Testis (tissue), 3 donors: Measurements from ENCODE around the gene FBN1. TPM values are rescaled to one million over a fixed set of nuclear protein-coding genes. Genes with fewer than 3 reads are reported as not detected.

Experiments
- DNase-seq: peaks from one replicate; pipeline ENCODE4 v3.0.0-alpha.2; 2019
- H3K27ac ChIP-seq, 2 donors: fragments of 200-600 bp; sonication (generic); one replicate each; pipeline ENCODE4 v1.5.1; 2019
- H3K27me3 ChIP-seq: fragments of 200-600 bp; sonication (generic); one replicate; pipeline ENCODE4 v1.5.1; 2019
- H3K36me3 ChIP-seq: fragments of 200-600 bp; sonication (generic); one replicate; pipeline ENCODE4 v1.5.1; 2017; ENCODE audit warnings: low read depth; ENCODE audit errors: missing control alignments
- H3K4me1 ChIP-seq: fragments of 200-600 bp; sonication (generic); one replicate; pipeline ENCODE4 v1.5.1; 2019
- H3K4me3 ChIP-seq, 2 donors: fragments of 200-600 bp; sonication (generic); one replicate each; pipeline ENCODE4 v1.5.1; 2017 to 2019
- H3K9me3 ChIP-seq: fragments of 200-600 bp; sonication (generic); one replicate; pipeline ENCODE4 v1.5.1; 2017
- POLR2A ChIP-seq: fragments of 450-650 bp; IDR thresholded peaks from one replicate; pipeline ENCODE4 v1.6.1; 2017; ENCODE audit warnings: antibody characterized with exemption, mild to moderate bottlenecking, moderate library complexity
- WGBS, 2 donors: methylation state at CpG; one replicate each; pipeline ENCODE4 v1.1.5; 2018; 5-methylcytosine and 5-hydroxymethylcytosine counted together
- intact Hi-C: fragments of 100-400 bp; cut with DNase I; formaldehyde crosslinking; loops from one replicate; pipeline ENCODE4 v1.15.1; 2023; ENCODE audit warnings: low total_unique reads
- polyA plus RNA-seq: library from polyadenylated mRNA; stranded (reverse); fragments of 350-450 nt; fragmentation: Illumina TruSeq; extraction: RNeasy Lipid Tissue Mini Kit (QIAGEN cat#74804); gene quantifications from one replicate; pipeline ENCODE4 v1.2.3, GENCODE V29; 2014; ENCODE audit warnings: low read depth, low replicate concordance; ENCODE audit not compliant: insufficient read depth
- total RNA-seq, 2 donors: library from RNA; depleted of rRNA; stranded (reverse); fragments of >200 nt; gene quantifications; one replicate each; pipeline ENCODE4 v1.2.3, GENCODE V29; 2016
- TF ChIP-seq, protein P1 (sequence below), 3 experiments: fragments of 450-650 bp in 2 of 3; fragments of 200-600 bp in 1 of 3; sonication (generic) in 1 of 3; IDR thresholded peaks; one replicate each; pipeline ENCODE4 v1.5.1; 2016 to 2019; ENCODE audit warnings: antibody characterized with exemption in 3 of 3, mild to moderate bottlenecking in 2 of 3, moderate library complexity in 1 of 3

Gene FBN1
- total and polyA plus RNA-seq, 3 donors from 2014 or later, result 48.5 to 77.1 (median 68.7) TPM

GRCh38 chr15:48426044-48426443 is 219.5 kb downstream of the FBN1 start:
- H3K9me3 ChIP-seq, result no peaks in the 10 kb centered on the region
- intact Hi-C loops, result no loop called here
- no peaks in the 10 kb centered on the region for H3K4me1 ChIP-seq
- DNase-seq, result no peak
- no peak overlapping the region for H3K4me3 ChIP-seq
- H3K36me3 ChIP-seq, result no peaks in the 10 kb centered on the region
- no peaks in the 10 kb centered on the region for H3K27me3 ChIP-seq
- H3K27ac ChIP-seq, result no peak overlapping the region
- TF ChIP-seq POLR2A, result no peak
- TF ChIP-seq, protein P1, sequence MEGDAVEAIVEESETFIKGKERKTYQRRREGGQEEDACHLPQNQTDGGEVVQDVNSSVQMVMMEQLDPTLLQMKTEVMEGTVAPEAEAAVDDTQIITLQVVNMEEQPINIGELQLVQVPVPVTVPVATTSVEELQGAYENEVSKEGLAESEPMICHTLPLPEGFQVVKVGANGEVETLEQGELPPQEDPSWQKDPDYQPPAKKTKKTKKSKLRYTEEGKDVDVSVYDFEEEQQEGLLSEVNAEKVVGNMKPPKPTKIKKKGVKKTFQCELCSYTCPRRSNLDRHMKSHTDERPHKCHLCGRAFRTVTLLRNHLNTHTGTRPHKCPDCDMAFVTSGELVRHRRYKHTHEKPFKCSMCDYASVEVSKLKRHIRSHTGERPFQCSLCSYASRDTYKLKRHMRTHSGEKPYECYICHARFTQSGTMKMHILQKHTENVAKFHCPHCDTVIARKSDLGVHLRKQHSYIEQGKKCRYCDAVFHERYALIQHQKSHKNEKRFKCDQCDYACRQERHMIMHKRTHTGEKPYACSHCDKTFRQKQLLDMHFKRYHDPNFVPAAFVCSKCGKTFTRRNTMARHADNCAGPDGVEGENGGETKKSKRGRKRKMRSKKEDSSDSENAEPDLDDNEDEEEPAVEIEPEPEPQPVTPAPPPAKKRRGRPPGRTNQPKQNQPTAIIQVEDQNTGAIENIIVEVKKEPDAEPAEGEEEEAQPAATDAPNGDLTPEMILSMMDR (IDR thresholded peaks at IDR 0.05), result no peak

DNA sequence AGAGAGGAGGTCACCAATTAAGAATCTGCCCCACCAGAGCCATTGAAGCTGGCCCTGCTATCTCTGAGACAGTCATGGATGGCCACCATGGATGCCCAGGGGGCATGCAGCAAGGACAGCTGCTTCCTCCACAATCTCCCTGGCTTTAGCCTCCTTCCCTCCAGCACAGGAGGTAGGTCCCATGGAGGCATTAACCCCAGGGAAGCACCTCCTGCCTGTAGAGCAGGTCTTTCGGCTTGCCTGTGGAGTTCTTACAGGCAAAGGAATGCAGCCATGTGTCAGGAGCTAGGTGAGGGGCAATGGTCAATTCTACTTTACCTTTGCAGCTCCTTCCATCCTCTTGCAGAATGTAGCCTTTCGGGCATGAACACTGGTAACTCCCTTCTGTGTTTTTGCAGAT is 220.5 kb downstream of the FBN1 start:
- intact Hi-C loops, result no loop called here
- DNase-seq, result no peak
- Histone ChIP-seq H3K27ac (no peak overlapping the region), H3K9me3 (no peaks in the 10 kb centered on the region), H3K36me3 (no peaks in the 10 kb centered on the region), H3K4me3 (no peak overlapping the region), H3K27me3 (no peaks in the 10 kb centered on the region), H3K4me1 (no peaks in the 10 kb centered on the region)
- TF ChIP-seq POLR2A, result no peak
- TF ChIP-seq, protein P1 (IDR thresholded peaks at IDR 0.05), result no peak
- WGBS, 2 donors, result 95 to 100% methylated on average over 2 of the region's 2 CpGs

- H3K27ac ChIP-seq, result no peak overlapping the region
- no peak for TF ChIP-seq POLR2A
- TF ChIP-seq, protein P1 (IDR thresholded peaks at IDR 0.05), result no peak
- 82 to 88% methylated on average over 2 of the region's 2 CpGs for WGBS, 2 donors
- no peak for DNase-seq
- no peaks in the 10 kb centered on the region for H3K9me3 ChIP-seq
- peaks cover 2% of the 10 kb centered on the region for H3K4me1 ChIP-seq
- no peak overlapping the region for H3K4me3 ChIP-seq
- H3K36me3 ChIP-seq, result no peaks in the 10 kb centered on the region
- no peaks in the 10 kb centered on the region for H3K27me3 ChIP-seq
- intact Hi-C loops, result no loop called here
These were observed 221.5 kb downstream of the FBN1 start for GRCh38 chr15:48423896-48424475.

DNA sequence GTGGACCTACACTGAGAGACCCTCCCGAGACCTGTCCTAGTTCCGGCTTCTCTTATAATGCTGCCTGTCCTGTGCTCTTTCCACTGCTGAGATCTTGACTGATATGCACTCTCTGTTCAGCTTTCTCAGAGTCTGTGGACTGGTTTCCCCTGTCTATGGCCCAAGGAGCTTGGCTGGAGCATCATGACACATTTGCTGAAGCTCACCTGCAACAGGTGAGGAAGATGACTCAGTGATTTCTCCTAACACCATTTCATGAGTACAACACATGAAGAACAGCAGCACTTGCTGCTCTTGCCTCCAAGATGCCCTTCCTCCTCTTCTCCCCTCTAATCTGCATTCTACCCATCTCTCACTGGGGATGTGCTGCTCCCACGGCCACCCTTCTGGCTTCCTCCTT is 222.2 kb downstream of the FBN1 start:
- intact Hi-C loops, result no loop called here
- Histone ChIP-seq H3K9me3 (no peaks in the 10 kb centered on the region), H3K36me3 (no peaks in the 10 kb centered on the region), H3K4me1 (peaks cover 5% of the 10 kb centered on the region), H3K4me3 (no peak overlapping the region), H3K27me3 (no peaks in the 10 kb centered on the region), H3K27ac (no peak overlapping the region)
- WGBS, 2 donors, result 88 to 92% methylated on average over 3 of the region's 3 CpGs
- DNase-seq, result no peak
- TF ChIP-seq POLR2A, result no peak
- TF ChIP-seq, protein P1 (IDR thresholded peaks at IDR 0.05), result no peak

- no peak for DNase-seq
- TF ChIP-seq, protein P1 (IDR thresholded peaks at IDR 0.05), result no peak
- TF ChIP-seq POLR2A, result no peak
- H3K4me1 ChIP-seq, result peaks cover 11% of the 10 kb centered on the region
- no peak overlapping the region for H3K4me3 ChIP-seq
- 80 to 85% methylated on average over 2 of the region's 3 CpGs for WGBS, 2 donors
- H3K27ac ChIP-seq, result peak overlapping the region in 1 of 2 donors; percentile 15
- intact Hi-C loops, result no loop called here
- H3K27me3 ChIP-seq, result no peaks in the 10 kb centered on the region
- H3K36me3 ChIP-seq, result no peaks in the 10 kb centered on the region
- H3K9me3 ChIP-seq, result no peaks in the 10 kb centered on the region
These were observed 223.1 kb downstream of the FBN1 start for GRCh38 chr15:48422401-48422800.
